ENCODE measurements around the gene A3GALT2.

The A3GALT2 gene

DNA sequence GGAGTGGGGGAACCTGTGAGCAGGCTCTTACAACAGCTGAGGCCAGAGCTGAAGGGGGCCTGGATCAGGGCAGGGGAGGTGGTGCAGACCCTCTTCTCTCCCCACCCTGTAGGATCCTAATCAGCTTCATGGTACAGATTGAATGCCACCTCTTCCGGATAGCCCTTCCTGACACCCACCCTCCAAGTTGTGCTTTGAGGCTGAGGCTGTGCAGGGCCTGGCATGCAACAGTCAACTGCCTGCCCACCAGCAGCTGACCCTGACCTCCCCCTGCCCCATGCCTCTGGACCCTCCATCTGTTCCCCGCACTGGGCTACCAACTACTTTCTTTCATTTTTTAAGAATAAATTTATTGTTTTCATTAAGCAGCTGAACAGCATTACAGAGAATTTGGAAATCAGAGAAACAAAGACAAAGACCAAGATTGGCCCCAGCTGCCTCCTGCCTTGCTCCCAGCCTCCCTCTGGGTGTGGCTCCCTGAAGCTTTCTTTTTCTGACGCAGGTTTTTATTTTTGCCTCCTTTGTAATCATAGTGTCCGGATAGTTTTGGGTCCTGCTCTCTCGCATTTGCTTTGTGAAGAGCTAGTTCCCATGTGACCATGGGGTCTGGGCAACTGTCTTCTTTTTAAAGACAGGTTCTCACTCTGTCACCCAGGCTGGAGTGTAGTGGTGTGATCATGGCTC is 51.8 kb downstream of the A3GALT2 start:
- ChIA-PET POLR2A (interaction anchor here (0.7 to 0.9 kb wide), 2 partner anchors 8 to 142 kb away, joined by 3 read pairs; no protein-coding TSS in a partner anchor), CTCF (no interaction called here)
- no peak for DNase-seq (ENCODE audit: extremely low spot score)
- TF ChIP-seq ARNT (IDR thresholded peaks at IDR 0.05) (no peak), FOXM1 (IDR thresholded peaks at IDR 0.05; ENCODE audit: borderline replicate concordance) (no peak), ELF4 (IDR thresholded peaks at IDR 0.05) (no peak), LEF1 (IDR thresholded peaks at IDR 0.05; ENCODE audit: borderline replicate concordance) (no peak), FOXA1 (IDR thresholded peaks at IDR 0.05) (no peak), HDGF (IDR thresholded peaks at IDR 0.05; ENCODE audit: borderline replicate concordance) (no peak), CTBP1 (IDR thresholded peaks at IDR 0.05; ENCODE audit: borderline replicate concordance) (no peak), NFRKB (IDR thresholded peaks at IDR 0.05) (no peak), BHLHE40 (IDR thresholded peaks at IDR 0.05; ENCODE audit: borderline replicate concordance) (no peak), FOXK2 (IDR thresholded peaks at IDR 0.05) (no peak), ZNF384 (IDR thresholded peaks at IDR 0.05) (no peak), TARDBP (IDR thresholded peaks at IDR 0.05) (no peak)
- TF ChIP-seq, protein P1, sequence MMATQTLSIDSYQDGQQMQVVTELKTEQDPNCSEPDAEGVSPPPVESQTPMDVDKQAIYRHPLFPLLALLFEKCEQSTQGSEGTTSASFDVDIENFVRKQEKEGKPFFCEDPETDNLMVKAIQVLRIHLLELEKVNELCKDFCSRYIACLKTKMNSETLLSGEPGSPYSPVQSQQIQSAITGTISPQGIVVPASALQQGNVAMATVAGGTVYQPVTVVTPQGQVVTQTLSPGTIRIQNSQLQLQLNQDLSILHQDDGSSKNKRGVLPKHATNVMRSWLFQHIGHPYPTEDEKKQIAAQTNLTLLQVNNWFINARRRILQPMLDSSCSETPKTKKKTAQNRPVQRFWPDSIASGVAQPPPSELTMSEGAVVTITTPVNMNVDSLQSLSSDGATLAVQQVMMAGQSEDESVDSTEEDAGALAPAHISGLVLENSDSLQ (IDR thresholded peaks at IDR 0.05) = no peak

DNA sequence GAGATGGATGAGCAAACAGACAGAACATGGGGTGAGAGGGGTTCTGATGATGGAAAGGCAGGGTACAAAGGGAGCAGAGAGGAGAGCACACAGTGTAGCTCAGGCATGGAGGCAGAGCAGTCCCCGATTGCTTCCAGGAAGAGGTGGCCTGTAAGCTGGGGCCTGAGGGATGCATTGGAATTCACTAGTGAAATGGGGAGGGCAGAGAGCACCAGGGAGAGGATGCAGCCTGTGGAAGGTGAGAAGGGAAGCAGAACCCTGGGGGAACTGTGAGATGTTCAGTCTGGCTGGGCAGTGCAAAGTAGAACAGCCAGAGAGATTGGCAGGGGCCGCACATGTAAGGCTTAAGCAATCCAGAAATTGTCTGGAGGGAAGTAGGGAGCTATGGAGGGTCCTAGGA is 52.4 kb downstream of the A3GALT2 start:
- CTCF ChIA-PET = no interaction called here
- TF ChIP-seq NFRKB (IDR thresholded peaks at IDR 0.05) (no peak), SUZ12 (IDR thresholded peaks at IDR 0.05) (no peak), TARDBP (IDR thresholded peaks at IDR 0.05) (no peak), LEF1 (IDR thresholded peaks at IDR 0.05; ENCODE audit: borderline replicate concordance) (no peak), HDGF (IDR thresholded peaks at IDR 0.05; ENCODE audit: borderline replicate concordance) (no peak)
- no peak for DNase-seq (ENCODE audit: extremely low spot score)
- POLR2A ChIA-PET = no interaction called here

DNA sequence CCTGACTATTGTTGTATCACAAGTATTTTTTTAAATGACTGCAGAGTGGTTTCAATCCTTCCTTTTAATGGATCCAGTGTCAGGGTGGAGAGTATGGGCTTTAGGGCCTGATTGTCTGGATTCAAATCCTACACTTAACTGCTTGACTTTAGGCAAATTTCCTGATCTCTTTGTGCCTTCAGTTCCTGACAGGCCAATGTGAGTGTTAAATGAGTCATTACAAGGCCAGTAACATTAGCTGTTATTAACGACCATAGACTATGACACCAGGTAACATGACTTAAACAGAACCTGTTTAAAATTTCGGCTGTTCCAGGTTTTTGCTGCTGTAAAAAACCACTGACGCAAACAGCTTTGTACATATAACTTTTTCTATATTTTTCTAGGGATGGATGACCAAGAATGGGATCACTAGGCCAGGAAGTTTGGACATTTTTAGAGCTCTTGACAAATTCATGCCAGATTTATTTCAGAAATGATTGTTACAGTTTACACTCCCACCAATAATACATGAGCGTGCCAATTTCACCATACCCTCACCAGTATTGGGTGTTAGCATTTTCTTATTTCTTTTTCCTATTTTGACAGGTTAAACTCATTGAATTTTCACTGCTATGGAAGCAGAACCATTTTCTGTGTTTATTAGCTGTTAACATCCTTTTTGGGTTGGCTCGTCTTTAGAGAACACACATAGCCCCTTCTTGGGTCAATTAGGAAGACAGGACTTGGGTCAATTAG is 53.3 kb downstream of the A3GALT2 start:
- POLR2A ChIA-PET = no interaction called here

DNA sequence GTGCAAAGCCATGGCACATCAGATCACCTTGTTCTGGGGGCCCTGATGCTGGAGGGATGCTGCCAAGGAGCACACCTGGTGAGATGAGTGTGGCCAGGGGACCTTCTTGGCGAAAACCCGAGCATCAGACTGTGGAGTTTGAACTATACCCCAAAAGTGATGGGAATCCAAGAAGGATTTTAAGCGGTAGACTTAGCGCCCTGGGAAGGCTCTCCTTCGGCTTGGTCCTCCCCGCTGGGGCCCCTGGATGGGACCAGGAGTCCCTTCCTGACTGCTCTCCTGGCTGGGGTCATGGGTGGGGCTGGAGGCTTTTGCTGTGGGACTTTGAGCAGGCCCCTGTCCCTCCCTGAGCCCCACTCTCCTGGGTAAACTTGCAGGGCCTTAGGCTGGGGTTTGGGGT is 54.1 kb downstream of the A3GALT2 start:
- POLR2A ChIA-PET = no interaction called here
- DNase-seq (ENCODE audit: extremely low spot score) = no peak
- CTCF ChIA-PET = no interaction called here
- TF ChIP-seq FOXM1 (IDR thresholded peaks at IDR 0.05; ENCODE audit: borderline replicate concordance) (no peak), SUZ12 (IDR thresholded peaks at IDR 0.05) (no peak), NFRKB (IDR thresholded peaks at IDR 0.05) (no peak), TARDBP (IDR thresholded peaks at IDR 0.05) (no peak), FOXK2 (IDR thresholded peaks at IDR 0.05) (no peak), HDGF (IDR thresholded peaks at IDR 0.05; ENCODE audit: borderline replicate concordance) (no peak)

More for the DNA sequence above, 53.3 kb downstream of the A3GALT2 start:
- no peak for TF ChIP-seq TARDBP (IDR thresholded peaks at IDR 0.05)
- TF ChIP-seq HDGF (IDR thresholded peaks at IDR 0.05; ENCODE audit: borderline replicate concordance) = no peak
- TF ChIP-seq L3MBTL2 (conservative IDR thresholded peaks at IDR 0.05) = no peak
- TF ChIP-seq NFRKB (IDR thresholded peaks at IDR 0.05) = no peak
- no peak for TF ChIP-seq FOXA1 (IDR thresholded peaks at IDR 0.05)
- no peak for TF ChIP-seq SUZ12 (IDR thresholded peaks at IDR 0.05)
- no peak for TF ChIP-seq ELF4 (IDR thresholded peaks at IDR 0.05)
- TF ChIP-seq CTBP1 (IDR thresholded peaks at IDR 0.05; ENCODE audit: borderline replicate concordance) = no peak
- no peak for TF ChIP-seq SP1 (IDR thresholded peaks at IDR 0.05)
- TF ChIP-seq, protein P1 (IDR thresholded peaks at IDR 0.05) = no peak
- TF ChIP-seq LEF1 (IDR thresholded peaks at IDR 0.05; ENCODE audit: borderline replicate concordance) = no peak
- TF ChIP-seq FOXK2 (IDR thresholded peaks at IDR 0.05) = no peak
- TF ChIP-seq ARNT (IDR thresholded peaks at IDR 0.05) = no peak
- no peak for TF ChIP-seq BHLHE40 (IDR thresholded peaks at IDR 0.05; ENCODE audit: borderline replicate concordance)
- no peak for TF ChIP-seq ZNF384 (IDR thresholded peaks at IDR 0.05)
- no peak for TF ChIP-seq FOXM1 (IDR thresholded peaks at IDR 0.05; ENCODE audit: borderline replicate concordance)
- no peak for DNase-seq (ENCODE audit: extremely low spot score)
- CTCF ChIA-PET = no interaction called here

DNA sequence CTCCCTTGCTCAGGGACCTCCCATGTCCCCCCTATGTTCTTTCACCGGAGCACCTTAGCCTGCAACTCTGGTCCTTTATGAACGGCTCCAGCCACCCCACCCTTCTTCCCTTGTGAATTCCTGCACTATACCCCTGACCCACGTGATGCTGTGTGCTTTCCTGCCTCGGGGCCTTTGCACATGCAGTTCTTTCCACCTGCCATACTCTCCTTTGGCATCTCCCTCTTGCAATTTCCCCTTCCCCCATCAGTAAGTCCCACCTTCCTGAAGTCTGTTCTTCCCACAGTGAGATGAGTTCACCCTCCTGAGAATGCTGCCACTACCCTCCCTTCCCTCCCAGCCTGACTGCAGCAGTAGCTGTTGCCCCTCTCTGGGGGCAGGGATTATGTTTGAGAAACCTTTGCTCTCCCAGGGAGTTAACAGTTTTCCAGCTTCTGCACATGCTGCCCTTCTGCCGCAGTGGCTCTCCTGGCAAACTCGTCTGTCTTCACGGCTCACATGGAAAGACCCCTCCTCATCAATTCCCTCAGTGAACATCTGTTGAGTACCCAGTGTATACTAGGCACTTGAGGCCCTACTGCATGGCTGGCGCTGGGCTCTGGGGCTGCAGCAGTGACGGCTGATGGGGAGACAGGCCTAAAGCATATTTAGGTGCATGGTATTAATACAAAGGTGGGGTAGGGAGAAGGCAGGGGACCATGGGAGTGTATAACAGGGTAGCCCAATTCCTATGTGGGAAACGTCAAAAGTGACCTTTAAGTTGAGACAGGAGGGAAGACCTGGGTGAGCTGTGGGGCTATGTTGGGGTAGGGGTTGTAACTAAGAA is 54.9 kb downstream of the A3GALT2 start:
- no peak for DNase-seq (ENCODE audit: extremely low spot score)
- ChIA-PET CTCF (no interaction called here), POLR2A (no interaction called here)
- TF ChIP-seq ARNT (IDR thresholded peaks at IDR 0.05) (no peak), FOXA1 (IDR thresholded peaks at IDR 0.05) (no peak), SP1 (IDR thresholded peaks at IDR 0.05) (no peak), FOXM1 (IDR thresholded peaks at IDR 0.05; ENCODE audit: borderline replicate concordance) (no peak)

DNA sequence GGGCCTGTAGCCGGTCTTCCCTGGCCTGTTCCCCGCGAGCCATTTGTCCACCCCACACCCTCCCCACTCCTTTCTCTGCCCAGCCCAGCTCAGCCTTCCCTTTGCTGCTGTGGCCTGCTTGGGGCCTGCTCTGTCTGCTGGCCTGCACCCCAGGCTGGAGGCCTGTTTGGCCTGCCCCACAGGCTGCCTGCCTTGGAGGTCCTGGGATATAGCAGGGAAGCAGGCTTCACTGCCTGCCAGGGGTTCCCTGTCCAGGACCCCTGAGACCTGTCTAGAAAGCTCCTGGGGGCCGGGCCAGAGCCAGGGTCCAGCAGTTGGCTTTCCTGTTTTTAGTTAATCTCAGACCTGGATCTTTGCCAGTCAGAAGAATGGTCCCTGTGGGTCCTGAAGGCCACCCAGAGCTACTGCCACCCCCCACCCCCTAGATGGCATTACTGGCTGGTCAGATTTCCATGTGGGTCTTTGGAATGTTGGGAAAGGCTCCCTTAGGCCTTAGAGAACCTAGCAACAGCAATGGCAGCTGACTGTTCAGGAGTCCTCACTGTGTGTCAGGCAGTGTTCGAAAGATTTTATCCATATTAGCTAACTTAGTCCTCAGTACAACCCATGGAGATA is 56.9 kb downstream of the A3GALT2 start:
- TF ChIP-seq HDGF (IDR thresholded peaks at IDR 0.05; ENCODE audit: borderline replicate concordance) (no peak), ELF4 (IDR thresholded peaks at IDR 0.05) (no peak), ARNT (IDR thresholded peaks at IDR 0.05) (no peak)
- CTCF ChIA-PET = no interaction called here
- DNase-seq (ENCODE audit: extremely low spot score) = no peak
- POLR2A ChIA-PET = no interaction called here

Measured in HEK293T (cell line).